WTC11 (cell line): Measurements from ENCODE around the gene CROCC2. TPM values are rescaled to one million over a fixed set of nuclear protein-coding genes. Genes with fewer than 3 reads are reported as not detected.
A peak's percentile ranks its signal among the peaks of the same experiment; 100 is the strongest.

ENCODE experiments used
- ATAC-seq: fragments of 200-7000 bp; cut with Tn5 transposase; 2 replicates; pipeline ENCODE4 v1.10.0; 2021; ENCODE audit warnings: mild to moderate bottlenecking, moderate library complexity
- CTCF ChIA-PET: fragments of 300-600 bp; sonication (Branson Sonifier 250); formaldehyde crosslinking; loops from one replicate; lab custom pipeline; 2021; ENCODE audit warnings: antibody characterized with exemption; lab: Charles Lee
- POLR2A ChIA-PET: fragments of 350-600 bp; sonication (Branson Sonifier 250); formaldehyde crosslinking; loops from one replicate; lab custom pipeline; 2021; ENCODE audit warnings: antibody characterized with exemption; lab: Charles Lee
- DNase-seq: peaks from one replicate; pipeline ENCODE4 v3.0.0; 2021; ENCODE audit warnings: low spot score
- H3K27ac Mint-ChIP-seq: 2 replicates; pipeline ENCODE4 v1.8.0; 2021; ENCODE audit warnings: mixed read lengths
- H3K27me3 Mint-ChIP-seq: 2 replicates; pipeline ENCODE4 v1.8.0; 2021; ENCODE audit warnings: low read depth, mild to moderate bottlenecking, moderate library complexity, mixed read lengths
- H3K36me3 Mint-ChIP-seq: 2 replicates; pipeline ENCODE4 v1.8.0; 2021; ENCODE audit warnings: mixed read lengths
- H3K4me1 Mint-ChIP-seq: 2 replicates; pipeline ENCODE4 v1.8.0; 2022; ENCODE audit warnings: mixed read lengths
- H3K4me3 Mint-ChIP-seq: 2 replicates; pipeline ENCODE4 v1.8.0; 2021; ENCODE audit warnings: mild to moderate bottlenecking, moderate library complexity, mixed read lengths
- H3K9me3 Mint-ChIP-seq: 2 replicates; pipeline ENCODE4 v1.8.0; 2021; ENCODE audit warnings: mixed read lengths
- FOXK1 ChIP-seq: sonication (generic); formaldehyde crosslinking; IDR thresholded peaks from 2 replicates; pipeline ENCODE4 v1.8.0; 2022; ENCODE audit warnings: mild to moderate bottlenecking, moderate library complexity, missing genetic modification reagents
- NFE2L1 ChIP-seq: sonication (generic); formaldehyde crosslinking; IDR thresholded peaks from 2 replicates; pipeline ENCODE4 v1.8.1; 2023; ENCODE audit warnings: missing genetic modification reagents
- SOX15 ChIP-seq: fragments of 250-450 bp; sonication (Bioruptor Pico); IDR thresholded peaks from 2 replicates; pipeline ENCODE4 v1.9.0; 2021; ENCODE audit warnings: mild to moderate bottlenecking
- ZBTB21 ChIP-seq: sonication (generic); formaldehyde crosslinking; IDR thresholded peaks from 2 replicates; pipeline ENCODE4 v1.8.1; 2023; ENCODE audit warnings: mild to moderate bottlenecking, missing genetic modification reagents, borderline replicate concordance
- ZNF416 ChIP-seq: fragments of 250-450 bp; sonication (Bioruptor Pico); IDR thresholded peaks from 2 replicates; pipeline ENCODE4 v1.9.0; 2021; ENCODE audit warnings: mild to moderate bottlenecking, inconsistent platforms
- total RNA-seq: library from RNA; stranded (reverse); gene quantifications from 3 replicates; pipeline ENCODE4 v1.2.3, GENCODE V29; 2021
- TF ChIP-seq, protein P1 (sequence below): fragments of 250-450 bp; sonication (Bioruptor Pico); IDR thresholded peaks from 2 replicates; pipeline ENCODE4 v2.1.2; 2022; ENCODE audit warnings: mild to moderate bottlenecking, moderate library complexity
- TF ChIP-seq, protein P2 (sequence below): fragments of 250-450 bp; sonication (Bioruptor Pico); IDR thresholded peaks from 2 replicates; pipeline ENCODE4 v1.9.0; 2021; ENCODE audit warnings: mild to moderate bottlenecking
- TF ChIP-seq, protein P3 (sequence below): sonication (generic); formaldehyde crosslinking; IDR thresholded peaks from 2 replicates; pipeline ENCODE4 v1.8.0; 2022; ENCODE audit warnings: missing genetic modification reagents
- TF ChIP-seq, protein P4 (sequence below): sonication (generic); formaldehyde crosslinking; IDR thresholded peaks from 2 replicates; pipeline ENCODE4 v1.8.1; 2022; ENCODE audit warnings: mild to moderate bottlenecking, moderate library complexity, missing genetic modification reagents
- TF ChIP-seq, protein P5 (sequence below): sonication (generic); formaldehyde crosslinking; IDR thresholded peaks from 2 replicates; pipeline ENCODE4 v1.8.1; 2023; ENCODE audit warnings: mild to moderate bottlenecking, missing genetic modification reagents, moderate library complexity
- TF ChIP-seq, protein P6 (sequence below): fragments of 250-450 bp; sonication (Bioruptor Pico); IDR thresholded peaks from 2 replicates; pipeline ENCODE4 v1.9.0; 2021; ENCODE audit warnings: mild to moderate bottlenecking
- TF ChIP-seq, protein P7 (sequence below): fragments of 250-450 bp; sonication (Bioruptor Pico); IDR thresholded peaks from 2 replicates; pipeline ENCODE4 v1.8.0; 2021; ENCODE audit warnings: mild to moderate bottlenecking

Gene CROCC2
- total RNA-seq, 1 experiment from 2014 or later = not detected

DNA sequence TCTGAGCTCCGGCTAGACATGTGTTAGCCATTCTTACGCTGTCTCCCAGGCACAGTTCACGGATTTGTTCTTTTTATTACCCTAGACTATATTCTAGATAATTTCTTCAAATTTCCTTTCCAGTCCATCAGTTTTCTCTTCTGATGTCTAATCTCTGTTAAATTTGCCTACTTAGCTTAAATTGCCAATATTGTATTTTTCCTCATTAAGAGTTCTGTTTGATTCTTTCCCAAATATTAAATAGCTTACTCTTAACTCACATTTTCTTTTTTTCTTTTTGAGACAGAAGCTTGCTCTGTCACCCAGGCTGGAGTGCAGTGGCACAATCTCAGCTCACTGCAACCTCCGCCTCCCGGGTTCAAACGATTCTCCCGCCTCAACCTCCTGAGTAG is 21.2 kb downstream of the CROCC2 start:
- no peak overlapping the region for H3K27ac Mint-ChIP-seq
- ChIA-PET CTCF (interaction anchor here (1.1 to 1.7 kb wide), 4 partner anchors 12 to 76 kb away, joined by 4 to 13 read pairs (median 6); no protein-coding TSS in a partner anchor), POLR2A (interaction anchor here (1.0 kb wide), 1 partner anchor 13 kb away, joined by 3 read pairs; no protein-coding TSS in a partner anchor)
- no peaks in the 10 kb centered on the region for H3K4me1 Mint-ChIP-seq
- H3K27me3 Mint-ChIP-seq = no peaks in the 10 kb centered on the region
- TF ChIP-seq, protein P1, sequence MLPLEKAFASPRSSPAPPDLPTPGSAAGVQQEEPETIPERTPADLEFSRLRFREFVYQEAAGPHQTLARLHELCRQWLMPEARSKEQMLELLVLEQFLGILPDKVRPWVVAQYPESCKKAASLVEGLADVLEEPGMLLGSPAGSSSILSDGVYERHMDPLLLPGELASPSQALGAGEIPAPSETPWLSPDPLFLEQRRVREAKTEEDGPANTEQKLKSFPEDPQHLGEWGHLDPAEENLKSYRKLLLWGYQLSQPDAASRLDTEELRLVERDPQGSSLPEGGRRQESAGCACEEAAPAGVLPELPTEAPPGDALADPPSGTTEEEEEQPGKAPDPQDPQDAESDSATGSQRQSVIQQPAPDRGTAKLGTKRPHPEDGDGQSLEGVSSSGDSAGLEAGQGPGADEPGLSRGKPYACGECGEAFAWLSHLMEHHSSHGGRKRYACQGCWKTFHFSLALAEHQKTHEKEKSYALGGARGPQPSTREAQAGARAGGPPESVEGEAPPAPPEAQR (CRISPR knock-in tag) = no peak
- TF ChIP-seq, protein P2, sequence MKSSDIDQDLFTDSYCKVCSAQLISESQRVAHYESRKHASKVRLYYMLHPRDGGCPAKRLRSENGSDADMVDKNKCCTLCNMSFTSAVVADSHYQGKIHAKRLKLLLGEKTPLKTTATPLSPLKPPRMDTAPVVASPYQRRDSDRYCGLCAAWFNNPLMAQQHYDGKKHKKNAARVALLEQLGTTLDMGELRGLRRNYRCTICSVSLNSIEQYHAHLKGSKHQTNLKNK = no peak
- ATAC-seq (no peak), DNase-seq (no peak)
- no peaks in the 10 kb centered on the region for H3K9me3 Mint-ChIP-seq
- H3K4me3 Mint-ChIP-seq = no peak overlapping the region
- H3K36me3 Mint-ChIP-seq = no peaks in the 10 kb centered on the region

DNA sequence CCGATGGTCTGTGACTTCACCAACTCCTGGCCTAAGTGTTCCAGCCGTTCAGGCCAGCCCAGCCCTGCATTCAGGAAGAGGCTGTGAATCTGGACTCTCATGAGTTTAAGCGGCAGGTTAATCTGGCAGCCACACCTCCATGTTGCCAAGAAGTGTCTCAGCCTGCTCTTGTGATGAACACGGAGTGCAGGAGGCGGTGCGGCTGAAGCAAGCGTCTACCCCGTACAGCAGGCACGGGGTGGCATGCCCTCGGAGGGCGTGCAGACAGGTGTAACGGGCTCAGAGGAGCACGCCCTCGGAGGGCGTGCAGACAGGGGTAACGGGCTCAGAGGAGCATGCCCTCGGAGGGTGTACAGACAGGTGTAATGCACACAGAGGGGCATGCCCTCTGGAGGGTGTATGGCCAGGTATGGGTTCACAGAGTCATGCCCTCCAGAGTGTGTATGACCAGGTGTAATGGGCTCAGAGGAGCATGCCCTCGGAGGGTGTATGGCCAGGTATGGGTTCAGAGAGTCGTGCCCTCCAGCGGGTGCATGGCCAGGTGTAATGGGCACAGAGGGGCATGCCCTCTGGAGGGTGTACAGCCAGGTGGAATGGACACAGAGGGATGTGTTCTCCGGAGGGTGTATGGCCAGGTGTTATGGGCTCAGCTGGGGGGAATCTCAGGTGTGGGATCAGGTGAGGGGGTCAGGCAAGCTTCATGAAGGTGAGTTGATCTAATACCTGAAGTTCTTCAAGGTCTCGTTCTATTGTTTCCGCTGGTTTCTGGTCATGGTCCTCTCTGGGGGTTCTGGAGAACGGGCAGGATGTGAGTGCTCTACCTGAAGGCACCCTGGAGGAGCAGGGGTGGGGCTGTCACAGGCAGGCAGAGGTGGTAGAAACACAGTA is 22.6 kb downstream of the CROCC2 start:
- Mint-ChIP-seq H3K4me1 (no peaks in the 10 kb centered on the region), H3K4me3 (no peak overlapping the region), H3K9me3 (no peaks in the 10 kb centered on the region), H3K27ac (no peak overlapping the region), H3K36me3 (no peaks in the 10 kb centered on the region), H3K27me3 (no peaks in the 10 kb centered on the region)
- ChIA-PET CTCF (interaction anchor here (1.6 kb wide), 1 partner anchor 55 kb away, joined by 5 read pairs; no protein-coding TSS in a partner anchor), POLR2A (no interaction called here)
- no peak for ATAC-seq
- TF ChIP-seq, protein P3, sequence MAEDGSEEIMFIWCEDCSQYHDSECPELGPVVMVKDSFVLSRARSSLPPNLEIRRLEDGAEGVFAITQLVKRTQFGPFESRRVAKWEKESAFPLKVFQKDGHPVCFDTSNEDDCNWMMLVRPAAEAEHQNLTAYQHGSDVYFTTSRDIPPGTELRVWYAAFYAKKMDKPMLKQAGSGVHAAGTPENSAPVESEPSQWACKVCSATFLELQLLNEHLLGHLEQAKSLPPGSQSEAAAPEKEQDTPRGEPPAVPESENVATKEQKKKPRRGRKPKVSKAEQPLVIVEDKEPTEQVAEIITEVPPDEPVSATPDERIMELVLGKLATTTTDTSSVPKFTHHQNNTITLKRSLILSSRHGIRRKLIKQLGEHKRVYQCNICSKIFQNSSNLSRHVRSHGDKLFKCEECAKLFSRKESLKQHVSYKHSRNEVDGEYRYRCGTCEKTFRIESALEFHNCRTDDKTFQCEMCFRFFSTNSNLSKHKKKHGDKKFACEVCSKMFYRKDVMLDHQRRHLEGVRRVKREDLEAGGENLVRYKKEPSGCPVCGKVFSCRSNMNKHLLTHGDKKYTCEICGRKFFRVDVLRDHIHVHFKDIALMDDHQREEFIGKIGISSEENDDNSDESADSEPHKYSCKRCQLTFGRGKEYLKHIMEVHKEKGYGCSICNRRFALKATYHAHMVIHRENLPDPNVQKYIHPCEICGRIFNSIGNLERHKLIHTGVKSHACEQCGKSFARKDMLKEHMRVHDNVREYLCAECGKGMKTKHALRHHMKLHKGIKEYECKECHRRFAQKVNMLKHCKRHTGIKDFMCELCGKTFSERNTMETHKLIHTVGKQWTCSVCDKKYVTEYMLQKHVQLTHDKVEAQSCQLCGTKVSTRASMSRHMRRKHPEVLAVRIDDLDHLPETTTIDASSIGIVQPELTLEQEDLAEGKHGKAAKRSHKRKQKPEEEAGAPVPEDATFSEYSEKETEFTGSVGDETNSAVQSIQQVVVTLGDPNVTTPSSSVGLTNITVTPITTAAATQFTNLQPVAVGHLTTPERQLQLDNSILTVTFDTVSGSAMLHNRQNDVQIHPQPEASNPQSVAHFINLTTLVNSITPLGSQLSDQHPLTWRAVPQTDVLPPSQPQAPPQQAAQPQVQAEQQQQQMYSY = no peak
- TF ChIP-seq, protein P4, sequence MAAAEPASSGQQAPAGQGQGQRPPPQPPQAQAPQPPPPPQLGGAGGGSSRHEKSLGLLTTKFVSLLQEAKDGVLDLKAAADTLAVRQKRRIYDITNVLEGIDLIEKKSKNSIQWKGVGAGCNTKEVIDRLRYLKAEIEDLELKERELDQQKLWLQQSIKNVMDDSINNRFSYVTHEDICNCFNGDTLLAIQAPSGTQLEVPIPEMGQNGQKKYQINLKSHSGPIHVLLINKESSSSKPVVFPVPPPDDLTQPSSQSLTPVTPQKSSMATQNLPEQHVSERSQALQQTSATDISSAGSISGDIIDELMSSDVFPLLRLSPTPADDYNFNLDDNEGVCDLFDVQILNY (CRISPR knock-in tag) = no peak
- TF ChIP-seq ZNF416 = no peak
- TF ChIP-seq NFE2L1 (CRISPR knock-in tag) = no peak
- TF ChIP-seq, protein P5, sequence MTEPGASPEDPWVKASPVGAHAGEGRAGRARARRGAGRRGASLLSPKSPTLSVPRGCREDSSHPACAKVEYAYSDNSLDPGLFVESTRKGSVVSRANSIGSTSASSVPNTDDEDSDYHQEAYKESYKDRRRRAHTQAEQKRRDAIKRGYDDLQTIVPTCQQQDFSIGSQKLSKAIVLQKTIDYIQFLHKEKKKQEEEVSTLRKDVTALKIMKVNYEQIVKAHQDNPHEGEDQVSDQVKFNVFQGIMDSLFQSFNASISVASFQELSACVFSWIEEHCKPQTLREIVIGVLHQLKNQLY = no peak
- no peak for TF ChIP-seq SOX15 (CRISPR knock-in tag)
- no peak for TF ChIP-seq ZBTB21 (CRISPR knock-in tag)
- TF ChIP-seq FOXK1 (CRISPR knock-in tag) = no peak
- DNase-seq = no peak

DNA sequence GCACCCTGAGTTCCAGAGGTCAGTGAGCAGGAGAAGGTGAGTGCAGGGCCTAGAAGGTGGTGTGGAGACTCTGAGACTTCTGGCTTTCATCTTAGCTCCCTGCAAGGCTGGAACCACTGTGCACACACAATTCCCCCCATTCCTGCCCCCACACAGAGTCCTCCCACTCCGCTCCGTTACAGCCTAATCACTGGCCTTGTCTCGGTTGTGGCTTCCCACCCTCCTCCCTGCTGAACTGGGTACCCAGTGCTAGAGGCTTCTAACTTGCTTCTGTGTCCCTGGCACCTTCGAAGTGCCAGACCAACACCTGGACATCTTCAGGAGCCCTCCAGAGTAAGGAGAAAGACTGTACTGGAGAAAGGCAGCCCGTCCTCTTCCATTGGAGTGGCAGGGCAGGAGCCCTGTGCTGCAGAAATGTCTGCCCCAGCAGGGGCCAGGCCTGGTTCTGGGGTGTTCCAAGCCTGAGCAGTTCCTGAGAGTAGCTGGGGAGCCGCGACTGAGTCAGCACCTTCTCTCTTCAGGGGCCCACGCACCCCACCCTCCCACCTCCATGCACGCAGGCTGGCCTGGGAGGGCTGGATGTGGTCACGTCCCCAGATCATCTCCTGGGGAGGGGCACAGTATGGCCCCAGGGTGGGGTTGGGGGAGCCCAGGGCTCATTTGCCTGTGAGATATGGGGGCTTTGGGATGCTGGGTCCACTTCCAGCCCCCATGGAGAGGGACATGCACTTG is 23.4 kb downstream of the CROCC2 start:
- ChIA-PET POLR2A (no interaction called here), CTCF (no interaction called here)
- ATAC-seq = no peak
- Mint-ChIP-seq H3K4me1 (no peaks in the 10 kb centered on the region), H3K27ac (no peak overlapping the region)
- TF ChIP-seq, protein P6, sequence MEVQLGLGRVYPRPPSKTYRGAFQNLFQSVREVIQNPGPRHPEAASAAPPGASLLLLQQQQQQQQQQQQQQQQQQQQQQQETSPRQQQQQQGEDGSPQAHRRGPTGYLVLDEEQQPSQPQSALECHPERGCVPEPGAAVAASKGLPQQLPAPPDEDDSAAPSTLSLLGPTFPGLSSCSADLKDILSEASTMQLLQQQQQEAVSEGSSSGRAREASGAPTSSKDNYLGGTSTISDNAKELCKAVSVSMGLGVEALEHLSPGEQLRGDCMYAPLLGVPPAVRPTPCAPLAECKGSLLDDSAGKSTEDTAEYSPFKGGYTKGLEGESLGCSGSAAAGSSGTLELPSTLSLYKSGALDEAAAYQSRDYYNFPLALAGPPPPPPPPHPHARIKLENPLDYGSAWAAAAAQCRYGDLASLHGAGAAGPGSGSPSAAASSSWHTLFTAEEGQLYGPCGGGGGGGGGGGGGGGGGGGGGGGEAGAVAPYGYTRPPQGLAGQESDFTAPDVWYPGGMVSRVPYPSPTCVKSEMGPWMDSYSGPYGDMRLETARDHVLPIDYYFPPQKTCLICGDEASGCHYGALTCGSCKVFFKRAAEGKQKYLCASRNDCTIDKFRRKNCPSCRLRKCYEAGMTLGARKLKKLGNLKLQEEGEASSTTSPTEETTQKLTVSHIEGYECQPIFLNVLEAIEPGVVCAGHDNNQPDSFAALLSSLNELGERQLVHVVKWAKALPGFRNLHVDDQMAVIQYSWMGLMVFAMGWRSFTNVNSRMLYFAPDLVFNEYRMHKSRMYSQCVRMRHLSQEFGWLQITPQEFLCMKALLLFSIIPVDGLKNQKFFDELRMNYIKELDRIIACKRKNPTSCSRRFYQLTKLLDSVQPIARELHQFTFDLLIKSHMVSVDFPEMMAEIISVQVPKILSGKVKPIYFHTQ = no peak
- TF ChIP-seq, protein P7, sequence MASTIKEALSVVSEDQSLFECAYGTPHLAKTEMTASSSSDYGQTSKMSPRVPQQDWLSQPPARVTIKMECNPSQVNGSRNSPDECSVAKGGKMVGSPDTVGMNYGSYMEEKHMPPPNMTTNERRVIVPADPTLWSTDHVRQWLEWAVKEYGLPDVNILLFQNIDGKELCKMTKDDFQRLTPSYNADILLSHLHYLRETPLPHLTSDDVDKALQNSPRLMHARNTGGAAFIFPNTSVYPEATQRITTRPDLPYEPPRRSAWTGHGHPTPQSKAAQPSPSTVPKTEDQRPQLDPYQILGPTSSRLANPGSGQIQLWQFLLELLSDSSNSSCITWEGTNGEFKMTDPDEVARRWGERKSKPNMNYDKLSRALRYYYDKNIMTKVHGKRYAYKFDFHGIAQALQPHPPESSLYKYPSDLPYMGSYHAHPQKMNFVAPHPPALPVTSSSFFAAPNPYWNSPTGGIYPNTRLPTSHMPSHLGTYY (CRISPR knock-in tag) = no peak
- no peak for TF ChIP-seq NFE2L1 (CRISPR knock-in tag)
- TF ChIP-seq, all 79 proteins: peak for 0
- Mint-ChIP-seq H3K27me3 (no peaks in the 10 kb centered on the region), H3K9me3 (no peaks in the 10 kb centered on the region), H3K4me3 (no peak overlapping the region), H3K36me3 (no peaks in the 10 kb centered on the region)
- peak; percentile 6 for DNase-seq
